ENCODE measurements around the gene HDAC4.

Gene HDAC4

GRCh38 chr2:239216614-239217273 lies 184.1 kb downstream of the HDAC4 start:
- no peak for DNase-seq (ENCODE audit: low spot score)

GRCh38 chr2:239215988-239216613 lies 184.7 kb downstream of the HDAC4 start:
- no peak for DNase-seq (ENCODE audit: low spot score)

- DNase-seq (ENCODE audit: low spot score), result no peak
These were observed 185.5 kb downstream of the HDAC4 start for GRCh38 chr2:239215136-239215925.

- DNase-seq (ENCODE audit: low spot score), result no peak
These were observed 186.1 kb downstream of the HDAC4 start for GRCh38 chr2:239214725-239215124.

GRCh38 chr2:239213643-239214101 lies 187.1 kb downstream of the HDAC4 start:
- DNase-seq (ENCODE audit: low spot score), result no peak

- no peak for DNase-seq (ENCODE audit: low spot score)
These were observed 187.7 kb downstream of the HDAC4 start for GRCh38 chr2:239212929-239213642.

GRCh38 chr2:239212121-239212928 lies 188.5 kb downstream of the HDAC4 start:
- DNase-seq (ENCODE audit: low spot score), result no peak

GRCh38 chr2:239211396-239212094 lies 189.3 kb downstream of the HDAC4 start:
- DNase-seq (ENCODE audit: low spot score), result no peak

- no peak for DNase-seq (ENCODE audit: low spot score)
These were observed 191.0 kb downstream of the HDAC4 start for GRCh38 chr2:239209783-239210182.

- no peak for DNase-seq (ENCODE audit: low spot score)
These were observed 192.2 kb downstream of the HDAC4 start for GRCh38 chr2:239208465-239209180.

GRCh38 chr2:239206851-239207250 lies 194.0 kb downstream of the HDAC4 start:
- no peak for DNase-seq (ENCODE audit: low spot score)

- DNase-seq (ENCODE audit: low spot score), result no peak
These were observed 194.8 kb downstream of the HDAC4 start for GRCh38 chr2:239206042-239206441.

- DNase-seq (ENCODE audit: low spot score), result no peak
These were observed 195.8 kb downstream of the HDAC4 start for GRCh38 chr2:239204876-239205468.

GRCh38 chr2:239204136-239204875 lies 196.5 kb downstream of the HDAC4 start:
- DNase-seq (ENCODE audit: low spot score), result no peak

- DNase-seq (ENCODE audit: low spot score), result no peak
These were observed 197.2 kb downstream of the HDAC4 start for GRCh38 chr2:239203443-239204135.

- no peak for DNase-seq (ENCODE audit: low spot score)
These were observed 198.0 kb downstream of the HDAC4 start for GRCh38 chr2:239202836-239203235.

GRCh38 chr2:239202343-239202742 lies 198.5 kb downstream of the HDAC4 start:
- DNase-seq (ENCODE audit: low spot score), result no peak

GRCh38 chr2:239201884-239202283 lies 198.9 kb downstream of the HDAC4 start:
- DNase-seq (ENCODE audit: low spot score), result no peak

GRCh38 chr2:239201531-239201876 lies 199.3 kb downstream of the HDAC4 start:
- DNase-seq (ENCODE audit: low spot score), result no peak

All from putamen (tissue), 1 donor.